Adrenal gland (tissue), 5 donors: ENCODE data around the gene LHPP.

ENCODE experiments used
- CTCF ChIP-seq, 6 experiments: fragments of 450-650 bp in 4 of 6; fragments of 200-600 bp in 2 of 6; sonication (generic) in 1 of 6; IDR thresholded peaks; 1 replicate in 5 of 6; 2 replicates in 1 of 6; pipeline versions ENCODE4 v1.5.1 to v1.8.0; 2016 to 2021; ENCODE audit warnings: antibody characterized with exemption in 6 of 6, mild to moderate bottlenecking in 2 of 6, moderate library complexity in 1 of 6
- POLR2A ChIP-seq, 2 donors: fragments of 450-650 bp; IDR thresholded peaks; one replicate each; pipeline ENCODE4 v1.6.1; 2017; ENCODE audit warnings: antibody characterized with exemption in 2 of 2, mild to moderate bottlenecking in 2 of 2, moderate library complexity in 1 of 2
- donor health status: DM: no; HTN: no; CAD: no.

- TF ChIP-seq CTCF (IDR thresholded peaks at IDR 0.05) (no peak), POLR2A (IDR thresholded peaks at IDR 0.05) (no peak)
Measured at GRCh38 chr10:124493214-124493882, 31.7 kb downstream of the LHPP start.
